Nephron progenitor cell (in vitro differentiated cells): Measurements from ENCODE around the gene DNTT.
A peak's percentile ranks its signal among the peaks of the same experiment; 100 is the strongest.

Experiments
- DNase-seq: peaks from one replicate; pipeline ENCODE4 v3.0.0; 2021
- H3K27ac Mint-ChIP-seq: 2 replicates; pipeline ENCODE4 v1.8.0; 2021; ENCODE audit warnings: mild to moderate bottlenecking, moderate library complexity, mixed read lengths
- H3K27me3 Mint-ChIP-seq: 2 replicates; pipeline ENCODE4 v1.8.0; 2021; ENCODE audit warnings: mild to moderate bottlenecking, low read depth, mixed read lengths; ENCODE audit not compliant: poor library complexity
- H3K36me3 Mint-ChIP-seq: 2 replicates; pipeline ENCODE4 v1.8.0; 2021; ENCODE audit warnings: low read depth, mixed read lengths
- H3K4me1 Mint-ChIP-seq: 2 replicates; pipeline ENCODE4 v1.8.0; 2021; ENCODE audit warnings: mixed read lengths
- H3K4me3 Mint-ChIP-seq: 2 replicates; pipeline ENCODE4 v1.8.0; 2021; ENCODE audit warnings: mild to moderate bottlenecking, moderate library complexity, mixed read lengths
- H3K9me3 Mint-ChIP-seq: 2 replicates; pipeline ENCODE4 v1.8.0; 2021; ENCODE audit warnings: mild to moderate bottlenecking, moderate library complexity, mixed read lengths
- CTCF ChIP-seq: fragments of 200-600 bp; sonication (generic); IDR thresholded peaks from 2 replicates; pipeline ENCODE4 v1.5.0; 2021; ENCODE audit warnings: antibody characterized with exemption

The DNTT gene

DNA sequence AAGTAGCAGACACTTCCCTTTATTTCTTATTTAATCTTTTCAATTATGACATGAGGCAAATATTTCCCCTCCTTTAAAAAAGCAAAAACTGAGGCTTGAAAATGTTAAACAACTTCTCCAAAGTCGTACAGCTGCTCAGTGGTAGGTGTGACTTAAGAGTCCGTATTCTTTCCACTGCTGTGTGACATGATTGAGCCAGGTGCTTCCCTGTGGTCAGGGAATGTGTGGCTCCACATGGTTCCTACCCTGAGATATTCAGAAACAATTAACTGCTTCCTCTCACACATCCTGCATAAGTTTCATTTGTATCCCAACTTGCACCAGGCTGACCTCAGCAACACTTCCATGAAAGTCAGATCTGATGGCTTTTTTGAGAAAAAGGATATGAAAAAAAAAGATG is 41.0 kb downstream of the DNTT start:
- TF ChIP-seq CTCF = no peak
- Mint-ChIP-seq H3K36me3 (peaks cover 13% of the 10 kb centered on the region), H3K9me3 (peaks cover 30% of the 10 kb centered on the region), H3K4me3 (no peak overlapping the region), H3K4me1 (no peaks in the 10 kb centered on the region), H3K27ac (no peak overlapping the region), H3K27me3 (no peaks in the 10 kb centered on the region)
- no peak for DNase-seq

GRCh38 chr10:96346295-96346694 is 42.1 kb downstream of the DNTT start:
- no peaks in the 10 kb centered on the region for H3K4me1 Mint-ChIP-seq
- peaks cover 30% of the 10 kb centered on the region for H3K9me3 Mint-ChIP-seq
- no peaks in the 10 kb centered on the region for H3K27me3 Mint-ChIP-seq
- no peak for TF ChIP-seq CTCF
- peaks cover 13% of the 10 kb centered on the region for H3K36me3 Mint-ChIP-seq
- H3K27ac Mint-ChIP-seq = no peak overlapping the region
- H3K4me3 Mint-ChIP-seq = no peak overlapping the region
- DNase-seq = no peak

- Mint-ChIP-seq H3K36me3 (no peaks in the 10 kb centered on the region), H3K4me3 (no peak overlapping the region), H3K27ac (no peak overlapping the region), H3K4me1 (no peaks in the 10 kb centered on the region), H3K9me3 (peaks cover 8% of the 10 kb centered on the region), H3K27me3 (peaks cover 6% of the 10 kb centered on the region)
- DNase-seq = no peak
- TF ChIP-seq CTCF = no peak
Measured at GRCh38 chr10:96352027-96352426, 47.8 kb downstream of the DNTT start.

DNA sequence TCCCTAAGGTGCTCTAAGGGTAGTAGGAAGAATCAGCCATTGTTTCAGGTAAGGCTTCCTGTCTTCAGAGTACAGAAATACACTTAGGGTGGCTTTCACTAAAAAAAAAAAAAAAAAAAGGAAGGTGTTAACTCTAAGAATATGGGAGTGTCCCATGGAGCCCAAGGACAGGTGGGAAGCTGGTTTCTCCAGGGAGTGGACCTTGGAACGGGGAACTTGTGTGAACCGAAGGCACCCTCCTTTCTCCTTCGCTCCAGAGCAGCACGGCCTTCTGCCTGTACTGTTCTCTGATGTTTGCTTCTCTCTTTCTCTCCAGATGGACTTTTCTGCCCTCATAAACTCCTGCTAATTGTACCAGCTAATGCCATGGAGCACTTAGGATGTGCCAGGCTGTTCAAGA is 48.3 kb downstream of the DNTT start:
- Mint-ChIP-seq H3K4me3 (no peak overlapping the region), H3K36me3 (no peaks in the 10 kb centered on the region), H3K4me1 (no peaks in the 10 kb centered on the region), H3K27me3 (peaks cover 8% of the 10 kb centered on the region), H3K9me3 (peaks cover 3% of the 10 kb centered on the region), H3K27ac (no peak overlapping the region)
- no peak for DNase-seq
- no peak for TF ChIP-seq CTCF

GRCh38 chr10:96357038-96357620 is 52.9 kb downstream of the DNTT start:
- Mint-ChIP-seq H3K4me3 (no peak overlapping the region), H3K9me3 (no peaks in the 10 kb centered on the region), H3K27ac (no peak overlapping the region), H3K27me3 (peaks cover 8% of the 10 kb centered on the region), H3K4me1 (peaks cover 15% of the 10 kb centered on the region), H3K36me3 (no peaks in the 10 kb centered on the region)
- no peak for TF ChIP-seq CTCF
- no peak for DNase-seq

DNA sequence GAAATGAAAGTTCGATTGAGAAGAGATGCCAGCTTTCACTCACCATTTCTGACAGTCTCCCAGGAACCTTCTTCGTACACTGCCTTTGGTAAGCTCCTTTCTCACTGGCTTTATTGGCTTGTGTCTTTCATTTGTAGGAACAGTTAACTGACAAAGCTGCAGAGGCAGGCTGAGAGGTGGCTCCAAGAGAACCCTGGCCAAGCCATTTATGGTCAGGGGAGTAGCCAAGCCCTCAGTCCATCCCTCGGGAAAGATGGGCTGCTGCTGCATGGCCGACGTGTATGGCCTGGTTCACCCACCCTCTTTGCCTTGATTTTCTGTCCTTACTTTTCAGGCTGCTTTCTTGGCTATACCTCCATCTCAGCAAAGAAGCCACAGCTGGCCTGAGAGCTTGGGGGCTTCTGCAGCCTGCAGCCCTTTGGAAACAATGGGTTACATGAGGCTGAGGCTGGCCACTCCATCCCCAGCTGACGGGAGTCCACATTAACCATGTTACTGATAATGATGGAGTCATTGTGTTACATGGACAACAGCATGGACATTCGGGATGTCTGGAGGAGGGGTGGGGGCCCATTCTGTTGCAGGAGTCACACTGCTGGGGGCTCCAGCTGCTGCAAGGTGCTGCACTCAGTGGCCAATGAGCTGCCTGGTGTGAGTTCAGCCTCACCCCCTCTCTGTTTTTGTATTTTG is 54.8 kb downstream of the DNTT start, which contains the start of gene OPALIN:
Gene OPALIN, minus strand, starts transcription at position 152 of the 690 bp plus-strand sequence. Its CDS starts 106 bp downstream, at position 46.
- Mint-ChIP-seq H3K27me3 (peaks cover 8% of the 10 kb centered on the region), H3K27ac (peak within 1 kb of the TSS; percentile 60), H3K4me3 (no peak within 1 kb of the TSS), H3K36me3 (no peaks in the 10 kb centered on the region), H3K4me1 (peaks cover 15% of the 10 kb centered on the region), H3K9me3 (peaks cover 3% of the 10 kb centered on the region)
- no peak for TF ChIP-seq CTCF
- DNase-seq = no peak
